Pancreas (tissue), 10 donors: ENCODE results near the gene MRPS33. TPM values are rescaled to one million over a fixed set of nuclear protein-coding genes. Genes with fewer than 3 reads are reported as not detected.
"Not testable (repeated sequence)": the region's sequence is repeated elsewhere in the genome, so short reads cannot be mapped to it uniquely, and the experiment has no call there.

Experiments
- ATAC-seq, 4 donors: fragments of 200-7000 bp; cut with Tn5 transposase; one replicate each; pipeline versions ENCODE4 v1.8.0 to v1.9.1; 2020; ENCODE audit warnings: mild to moderate bottlenecking in 4 of 4, moderate library complexity in 4 of 4
- DNase-seq, 6 donors: peaks; one replicate each; pipeline ENCODE4 v3.0.0-alpha.2; 2020
- FAIRE-seq: peaks from 2 replicates; lab custom pipeline; 2012; peaks lifted over from hg19 to GRCh38; lab: Jason Lieb, UNC
- H3K27ac ChIP-seq, 4 donors: fragments of 200-600 bp; sonication (generic); 1 replicate in 3 of 4; 2 replicates in 1 of 4; pipeline versions ENCODE4 v1.5.0 to v1.8.0; 2020
- H3K27me3 ChIP-seq, 4 donors: fragments of 200-600 bp; one replicate each; pipeline ENCODE4 v1.8.0; 2021
- H3K36me3 ChIP-seq, 3 donors: fragments of 200-600 bp; sonication (generic) in 1 of 3; one replicate each; pipeline versions ENCODE4 v1.5.0 to v1.8.0; 2020 to 2021
- H3K4me1 ChIP-seq, 3 donors: fragments of 200-600 bp; one replicate each; pipeline ENCODE4 v1.8.0; 2021
- H3K4me3 ChIP-seq, 4 donors: fragments of 200-600 bp; sonication (generic) in 2 of 4; one replicate each; pipeline versions ENCODE4 v1.5.0 to v1.8.0; 2020 to 2021
- H3K9me3 ChIP-seq, 4 donors: fragments of 200-600 bp; one replicate each; pipeline ENCODE4 v1.8.0; 2021
- CTCF ChIP-seq, 4 donors: fragments of 200-600 bp; sonication (generic) in 3 of 4; IDR thresholded peaks; one replicate each; pipeline versions ENCODE4 v1.5.0 to v1.8.0; 2021; ENCODE audit warnings: antibody characterized with exemption in 4 of 4
- WGBS, 2 donors: extraction: QIAGEN DNeasy Blood & Tissue Kit; methylation state at CpG; one replicate each; pipeline ENCODE4 v1.1.7; 2013; 5-methylcytosine and 5-hydroxymethylcytosine counted together
- intact Hi-C, 3 donors: fragments of 100-400 bp; cut with DNase I; formaldehyde crosslinking; loops; one replicate each; pipeline versions ENCODE4 v1.11.1 to v1.14.2; 2022
- polyA plus RNA-seq, 2 donors: library from polyadenylated mRNA; stranded (reverse); fragments of 200-250 nt; gene quantifications; one replicate each; pipeline ENCODE4 v1.2.3, GENCODE V29; 2013
- total RNA-seq, 6 donors: library from RNA; stranded (reverse); fragmentation: NEBNext Ultra II Directional in 4 of 6; extraction: Animal tissue kit (Norgen Biotek cat#: 25700) in 4 of 6; gene quantifications; one replicate each; pipeline versions ENCODE4 v1.2.1 to v1.2.4, GENCODE V29; 2021 to 2023
- donor health status: healthy with polysubstance abuse.
- donor health status: DM: no; HTN: no; CAD: no; lungs with moderate emphysema.
- donor health status: DM: no; HTN: no; CAD: no.
- donor health status: control.
- donor health status: control.
- donor health status: Bipolar disorder and iron deficiency.
- donor health status: DM: yes; HTN: yes; CAD: no.
- donor health status: DM: no; HTN: no; CAD: no.
- donor health status: DM: no; HTN: no; CAD: no.
- donor health status: DM: yes; HTN: yes; CAD: no.

MRPS33 gene
- total and polyA plus RNA-seq, 8 donors = 19.6 to 44.9 (median 28.3) TPM

- H3K4me1 ChIP-seq = no peaks in the 10 kb centered on the region
- FAIRE-seq = no peak
- no peak overlapping the region for H3K27ac ChIP-seq
- H3K4me3 ChIP-seq = no peak overlapping the region
- WGBS, 2 donors = 49 to 56% methylated on average over 3 of the region's 3 CpGs
- H3K36me3 ChIP-seq = no peaks in the 10 kb centered on the region
- intact Hi-C loops = no loop called here
- no peaks in the 10 kb centered on the region for H3K9me3 ChIP-seq
- no peak for DNase-seq
- no peaks in the 10 kb centered on the region for H3K27me3 ChIP-seq
- ATAC-seq = no peak
- no peak for TF ChIP-seq CTCF (IDR thresholded peaks at IDR 0.05)
Observed at GRCh38 chr7:141039376-141039775, 24.6 kb upstream of the MRPS33 start.

- not testable (repeated sequence) for FAIRE-seq
- 79 to 95% methylated on average over 2 of the region's 3 CpGs for WGBS, 2 donors
Observed at GRCh38 chr7:141038100-141038499, 23.3 kb upstream of the MRPS33 start.

GRCh38 chr7:141032539-141033323 is 18.0 kb upstream of the MRPS33 start:
- WGBS, 2 donors = 71 to 75% methylated on average over 28 to 30 of the region's 33 CpGs
- H3K9me3 ChIP-seq, intact Hi-C loops, H3K27ac ChIP-seq, H3K27me3 ChIP-seq, H3K4me3 ChIP-seq, FAIRE-seq, ATAC-seq, H3K36me3 ChIP-seq, DNase-seq, H3K4me1 ChIP-seq: not testable (repeated sequence)

More at GRCh38 chr7:141038100-141038499, 23.3 kb upstream of the MRPS33 start:
- ATAC-seq, H3K4me1 ChIP-seq, H3K4me3 ChIP-seq, intact Hi-C loops, H3K27me3 ChIP-seq, H3K27ac ChIP-seq, H3K9me3 ChIP-seq, H3K36me3 ChIP-seq, DNase-seq: not testable (repeated sequence)

GRCh38 chr7:141028767-141029166 is 14.0 kb upstream of the MRPS33 start:
- FAIRE-seq = no peak
- WGBS, 2 donors = 53 to 71% methylated on average over 3 of the region's 3 CpGs
- no peak for ATAC-seq
- H3K9me3 ChIP-seq = no peaks in the 10 kb centered on the region
- intact Hi-C loops = no loop called here
- H3K27ac ChIP-seq = no peak overlapping the region
- H3K4me1 ChIP-seq = no peaks in the 10 kb centered on the region
- no peaks in the 10 kb centered on the region for H3K36me3 ChIP-seq
- no peak overlapping the region for H3K4me3 ChIP-seq
- TF ChIP-seq CTCF (IDR thresholded peaks at IDR 0.05) = no peak
- DNase-seq = no peak
- no peaks in the 10 kb centered on the region for H3K27me3 ChIP-seq

GRCh38 chr7:141027043-141027442 is 12.3 kb upstream of the MRPS33 start:
- no peaks in the 10 kb centered on the region for H3K9me3 ChIP-seq
- no peaks in the 10 kb centered on the region for H3K27me3 ChIP-seq
- ATAC-seq = no peak
- TF ChIP-seq CTCF (IDR thresholded peaks at IDR 0.05) = no peak
- H3K27ac ChIP-seq = no peak overlapping the region
- intact Hi-C loops = no loop called here
- H3K4me3 ChIP-seq = no peak overlapping the region
- H3K36me3 ChIP-seq = no peaks in the 10 kb centered on the region
- FAIRE-seq = no peak
- H3K4me1 ChIP-seq = no peaks in the 10 kb centered on the region
- no peak for DNase-seq
- WGBS, 2 donors = 44 to 55% methylated on average over 3 of the region's 3 CpGs

GRCh38 chr7:141024668-141025067 is 9.9 kb upstream of the MRPS33 start:
- Histone ChIP-seq H3K4me1 (no peaks in the 10 kb centered on the region), H3K27me3 (no peaks in the 10 kb centered on the region), H3K9me3 (no peaks in the 10 kb centered on the region), H3K27ac (no peak overlapping the region), H3K4me3 (no peak overlapping the region), H3K36me3 (no peaks in the 10 kb centered on the region)
- DNase-seq (no peak), ATAC-seq (no peak), FAIRE-seq (no peak)
- intact Hi-C loops = no loop called here
- TF ChIP-seq CTCF (IDR thresholded peaks at IDR 0.05) = no peak
- 71% methylated on average over 1 of the region's 1 CpG for WGBS, 2 donors
